CD4-positive, alpha-beta T cell treated with Interleukin-17A for 1 hour (primary cell): ENCODE measurements around the gene OR5K4.
"Not testable (repeated sequence)": the region's sequence is repeated elsewhere in the genome, so short reads cannot be mapped to it uniquely, and the experiment has no call there.

Experiments used
- DNase-seq: peaks from one replicate; pipeline ENCODE4 v3.0.0-alpha.2; 2020

OR5K4 gene

DNA sequence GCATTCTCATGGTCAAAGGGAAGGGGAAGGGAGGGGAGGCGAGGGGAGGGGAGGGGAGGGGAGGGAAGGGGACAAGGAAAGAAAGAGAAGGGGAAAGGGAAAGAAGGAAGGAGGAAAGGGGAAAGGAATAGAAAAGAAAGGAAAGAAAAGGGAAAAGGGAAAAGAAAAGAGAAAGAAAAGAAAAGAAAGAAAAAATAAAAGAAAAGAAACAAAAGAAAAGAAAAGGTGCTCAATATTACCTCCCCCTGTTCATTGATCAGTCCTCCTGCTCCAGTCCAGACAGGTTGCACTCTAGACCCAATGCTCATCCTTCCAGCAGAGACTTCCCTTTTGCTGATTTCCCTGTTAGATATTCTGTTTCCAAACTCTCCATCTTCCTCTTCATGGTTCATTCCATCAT is 18.8 kb downstream of the OR5K4 start:
- no peak for DNase-seq

DNA sequence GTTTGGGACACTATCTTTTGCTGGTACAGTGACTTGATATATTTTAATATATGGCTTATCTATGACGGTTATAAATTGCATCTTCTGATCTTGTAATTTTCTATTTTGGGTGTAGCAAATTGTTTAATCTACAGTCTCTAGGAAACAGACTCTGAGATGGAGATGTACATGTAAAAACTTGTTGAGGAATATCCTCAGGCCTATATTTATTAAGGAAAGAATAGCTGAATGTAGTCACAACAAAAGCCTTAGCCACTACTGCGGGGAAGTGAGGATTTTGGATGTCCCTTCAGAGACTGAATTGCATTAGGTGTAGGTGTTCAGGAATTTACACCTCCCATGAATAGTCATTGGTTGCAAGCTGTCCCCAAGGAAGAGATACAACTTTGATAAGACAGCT is 23.0 kb downstream of the OR5K4 start:
- DNase-seq, result no peak

DNA sequence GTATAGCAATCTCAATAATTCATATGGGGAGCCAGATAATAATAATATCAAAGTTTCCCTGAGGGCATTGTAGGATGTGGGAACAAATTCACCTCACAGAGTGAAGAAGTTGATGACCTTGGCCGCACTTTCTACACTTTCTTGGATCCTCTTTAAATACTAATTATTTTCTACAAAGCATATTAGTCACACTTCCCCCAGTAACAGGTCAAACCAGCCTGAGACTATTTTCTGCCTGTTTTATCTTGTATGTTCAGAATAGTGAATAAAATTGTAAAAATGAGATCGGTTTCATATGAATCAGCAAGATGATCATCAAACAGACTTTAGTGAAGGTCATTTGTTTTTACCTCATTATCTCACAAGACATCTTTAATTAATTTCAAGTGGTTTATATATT is 34.5 kb downstream of the OR5K4 start:
- no peak for DNase-seq

DNA sequence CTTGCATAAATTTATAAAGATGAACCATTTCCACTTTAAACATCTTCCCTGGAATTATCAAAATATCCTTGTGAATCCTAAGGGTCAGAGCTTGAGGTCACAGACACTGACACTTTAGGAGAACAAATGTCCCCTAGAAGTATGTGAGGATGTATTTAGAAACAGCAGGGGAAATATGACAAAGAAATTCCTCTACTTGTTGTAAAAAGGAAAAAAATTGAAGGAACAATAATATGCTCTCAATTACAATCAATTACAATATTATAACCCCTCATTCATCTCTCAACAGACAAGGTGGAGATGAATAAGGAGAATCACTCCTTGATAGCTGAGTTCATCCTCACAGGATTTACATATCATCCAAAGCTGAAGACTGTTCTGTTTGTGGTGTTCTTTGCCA is 36.7 kb downstream of the OR5K4 start, which contains the start of gene OR5K3:
Gene OR5K3, plus strand, starts transcription at position 301 of the 400 bp plus-strand sequence. Its CDS starts 0 bp downstream, at position 301.
- no peak for DNase-seq

DNA sequence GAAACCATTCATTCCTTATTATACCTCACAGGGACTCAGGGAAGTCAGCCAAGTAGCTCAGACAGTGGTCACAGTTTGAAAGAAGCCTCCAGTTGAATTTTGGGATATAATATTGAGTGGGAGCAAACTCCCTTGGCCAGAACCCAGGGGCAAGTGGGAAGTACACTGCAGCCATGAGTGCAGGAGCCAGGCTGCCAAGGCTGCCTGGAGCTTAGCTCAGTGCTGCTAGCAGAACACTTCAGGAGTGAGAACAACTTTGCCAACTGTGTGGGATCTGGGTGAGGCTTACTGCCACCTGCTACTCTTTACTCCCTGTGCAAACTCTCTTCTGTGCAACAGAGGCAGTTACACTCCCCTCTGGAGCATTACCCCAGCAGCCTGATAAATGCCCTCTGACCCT is 41.4 kb downstream of the OR5K4 start:
- DNase-seq, result no peak

DNA sequence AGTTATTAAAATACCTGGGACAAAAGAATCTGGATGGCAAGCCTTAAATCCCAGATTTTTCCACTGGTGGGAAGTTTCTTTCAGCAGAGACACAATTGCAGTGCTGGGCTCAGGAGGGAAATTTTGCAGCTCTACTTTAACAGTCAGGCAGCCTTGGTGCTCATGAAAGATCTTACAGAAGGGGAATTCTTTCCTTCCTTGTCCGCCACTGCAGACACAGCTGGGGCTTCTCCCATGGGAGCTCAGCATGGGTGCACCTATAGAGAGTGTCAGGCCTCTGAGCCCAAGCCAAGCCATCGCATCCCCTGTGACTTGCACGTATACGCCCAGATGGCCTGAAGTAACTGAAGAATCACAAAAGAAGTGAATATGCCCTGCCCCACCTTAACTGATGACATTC is 42.8 kb downstream of the OR5K4 start:
- not testable (repeated sequence) for DNase-seq

DNA sequence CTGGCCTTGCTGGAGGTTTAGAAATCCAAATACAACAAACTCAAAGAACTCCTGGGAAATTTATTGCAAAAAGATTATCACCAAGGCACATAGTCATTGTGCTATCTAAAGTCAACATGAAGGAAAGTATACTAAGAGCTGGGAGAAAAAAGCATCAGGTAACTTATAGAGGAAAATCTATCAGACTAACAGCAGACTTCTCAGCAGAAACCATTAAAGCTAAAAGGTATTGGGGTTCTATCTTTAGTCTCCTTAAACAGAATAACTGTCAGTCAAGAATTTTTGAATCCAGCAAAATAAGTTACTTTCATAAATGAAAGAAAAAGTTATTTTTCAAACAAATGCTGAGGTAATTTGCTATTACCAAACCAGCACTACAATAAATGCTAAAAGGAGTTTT is 44.9 kb downstream of the OR5K4 start:
- no peak for DNase-seq

DNA sequence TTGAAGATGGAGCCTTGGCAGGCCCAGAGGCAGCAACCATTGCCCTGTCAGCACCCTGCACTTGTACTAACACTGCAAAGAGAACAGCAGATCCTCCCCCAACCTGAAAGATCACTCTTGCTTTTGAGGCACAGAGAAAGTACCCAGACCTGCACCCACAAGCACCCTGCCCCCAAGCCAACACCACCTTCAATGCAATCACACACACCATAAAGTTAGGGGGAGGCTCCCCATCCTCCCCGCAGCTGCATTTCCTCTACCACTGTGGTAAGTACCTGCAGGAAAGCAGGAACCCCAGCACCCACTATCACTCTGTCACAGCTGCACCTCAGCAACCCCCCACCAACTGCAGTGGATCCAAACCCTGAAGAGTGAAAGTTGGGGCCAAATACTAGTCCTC is 48.9 kb downstream of the OR5K4 start:
- no peak for DNase-seq

DNA sequence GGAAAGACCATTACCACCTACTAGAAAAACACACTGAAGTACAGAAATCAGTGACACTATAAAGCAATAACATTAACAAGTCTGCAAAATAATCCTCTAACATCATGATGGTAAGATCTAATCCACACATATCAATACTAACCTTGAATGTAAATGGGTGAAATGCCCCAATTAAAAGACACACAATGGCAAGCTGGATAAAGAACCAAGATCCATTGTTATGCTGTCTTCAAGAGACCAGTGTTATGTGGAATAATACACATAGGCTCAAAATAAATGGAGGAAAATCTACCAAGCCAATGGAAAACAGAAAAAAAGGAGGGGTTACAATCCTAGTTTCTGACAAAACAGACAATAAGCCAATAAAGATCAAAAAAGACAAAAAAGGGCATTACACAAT is 50.4 kb downstream of the OR5K4 start:
- DNase-seq, result no peak
